ENCODE data around the gene SFTPD.

GRCh38 chr10:79930267-79930666 is 18.6 kb downstream of the SFTPD start:
- TF ChIP-seq CTCF (IDR thresholded peaks at IDR 0.05; ENCODE audit: low read length) (no peak), EZH2phosphoT487 (IDR thresholded peaks at IDR 0.05; ENCODE audit: low read length) (no peak), EZH2 (optimal IDR thresholded peaks at IDR 0.05; ENCODE audit: low read depth, low read length) (no peak)
